Measurements from ENCODE around the gene WWOX.

- TF ChIP-seq REST (IDR thresholded peaks at IDR 0.05; ENCODE audit: borderline replicate concordance in 1 of 2, low read depth in 1 of 2, low read length in 2 of 2) (no peak), ZBTB4 (CRISPR knock-in tag; IDR thresholded peaks at IDR 0.05; ENCODE audit: borderline replicate concordance) (no peak), GLI4 (CRISPR knock-in tag; IDR thresholded peaks at IDR 0.05; ENCODE audit: borderline replicate concordance) (no peak), POLR2A (IDR thresholded peaks at IDR 0.05; ENCODE audit: insufficient read depth in 1 of 2, low read depth in 2 of 2, low read length in 2 of 2) (no peak)
Measured at GRCh38 chr16:78788276-78788675, 688.8 kb downstream of the WWOX start.
